Retinal pigment epithelial cell (primary cell): ENCODE results near the gene CDH13.

ENCODE experiments used
- DNase-seq: peaks from one replicate; pipeline ENCODE4 v3.0.0-alpha.2; 2010; ENCODE audit warnings: low read depth
- H3K4me3 ChIP-seq: 2 replicates; pipeline ENCODE4 v1.5.1; 2011; ENCODE audit warnings: mild to moderate bottlenecking, low read length, control low read depth, moderate library complexity
- CTCF ChIP-seq: conservative IDR thresholded peaks from 2 replicates; pipeline ENCODE4 v1.5.1; 2011; ENCODE audit warnings: low read depth, low read length, control low read depth, inconsistent platforms

CDH13 gene

GRCh38 chr16:82700541-82701235 lies 73.9 kb downstream of the CDH13 start:
- H3K4me3 ChIP-seq, result no peak overlapping the region
- no peak for TF ChIP-seq CTCF
- no peak for DNase-seq

GRCh38 chr16:82701442-82701955 lies 74.7 kb downstream of the CDH13 start:
- DNase-seq, result no peak
- no peak overlapping the region for H3K4me3 ChIP-seq
- TF ChIP-seq CTCF, result no peak

GRCh38 chr16:82703161-82703560 lies 76.4 kb downstream of the CDH13 start:
- no peak for TF ChIP-seq CTCF
- no peak for DNase-seq

GRCh38 chr16:82703871-82704768 lies 77.4 kb downstream of the CDH13 start:
- DNase-seq, result no peak
- TF ChIP-seq CTCF, result no peak
- no peak overlapping the region for H3K4me3 ChIP-seq

More at GRCh38 chr16:82703161-82703560, 76.4 kb downstream of the CDH13 start:
- no peak overlapping the region for H3K4me3 ChIP-seq

GRCh38 chr16:82709987-82710386 lies 83.2 kb downstream of the CDH13 start:
- TF ChIP-seq CTCF, result no peak
- DNase-seq, result no peak
- H3K4me3 ChIP-seq, result no peak overlapping the region

GRCh38 chr16:82713778-82714177 lies 87.0 kb downstream of the CDH13 start:
- TF ChIP-seq CTCF, result no peak

More at GRCh38 chr16:82713778-82714177, 87.0 kb downstream of the CDH13 start:
- DNase-seq, result no peak
- H3K4me3 ChIP-seq, result no peak overlapping the region
